ENCODE results near the gene MLPH.

The MLPH gene

DNA sequence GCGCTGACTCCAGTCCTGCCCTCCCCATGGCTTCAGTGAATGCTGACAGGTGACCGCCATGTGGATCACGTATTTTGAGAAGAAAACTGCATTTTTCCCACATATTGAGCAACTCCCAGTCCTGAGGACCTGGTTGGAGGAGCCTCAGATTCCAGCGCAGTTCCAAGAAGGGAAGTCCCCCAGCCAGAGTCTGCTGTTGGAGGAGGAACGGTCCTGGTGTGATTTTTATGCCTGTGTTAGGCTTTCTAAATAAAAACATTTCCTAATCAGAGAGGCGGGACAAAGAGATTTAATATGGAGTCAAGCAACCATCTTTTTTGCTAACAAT, 40.7 kb upstream of the MLPH start:
- TF ChIP-seq, protein P1, sequence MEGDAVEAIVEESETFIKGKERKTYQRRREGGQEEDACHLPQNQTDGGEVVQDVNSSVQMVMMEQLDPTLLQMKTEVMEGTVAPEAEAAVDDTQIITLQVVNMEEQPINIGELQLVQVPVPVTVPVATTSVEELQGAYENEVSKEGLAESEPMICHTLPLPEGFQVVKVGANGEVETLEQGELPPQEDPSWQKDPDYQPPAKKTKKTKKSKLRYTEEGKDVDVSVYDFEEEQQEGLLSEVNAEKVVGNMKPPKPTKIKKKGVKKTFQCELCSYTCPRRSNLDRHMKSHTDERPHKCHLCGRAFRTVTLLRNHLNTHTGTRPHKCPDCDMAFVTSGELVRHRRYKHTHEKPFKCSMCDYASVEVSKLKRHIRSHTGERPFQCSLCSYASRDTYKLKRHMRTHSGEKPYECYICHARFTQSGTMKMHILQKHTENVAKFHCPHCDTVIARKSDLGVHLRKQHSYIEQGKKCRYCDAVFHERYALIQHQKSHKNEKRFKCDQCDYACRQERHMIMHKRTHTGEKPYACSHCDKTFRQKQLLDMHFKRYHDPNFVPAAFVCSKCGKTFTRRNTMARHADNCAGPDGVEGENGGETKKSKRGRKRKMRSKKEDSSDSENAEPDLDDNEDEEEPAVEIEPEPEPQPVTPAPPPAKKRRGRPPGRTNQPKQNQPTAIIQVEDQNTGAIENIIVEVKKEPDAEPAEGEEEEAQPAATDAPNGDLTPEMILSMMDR (IDR thresholded peaks at IDR 0.05): no peak

DNA sequence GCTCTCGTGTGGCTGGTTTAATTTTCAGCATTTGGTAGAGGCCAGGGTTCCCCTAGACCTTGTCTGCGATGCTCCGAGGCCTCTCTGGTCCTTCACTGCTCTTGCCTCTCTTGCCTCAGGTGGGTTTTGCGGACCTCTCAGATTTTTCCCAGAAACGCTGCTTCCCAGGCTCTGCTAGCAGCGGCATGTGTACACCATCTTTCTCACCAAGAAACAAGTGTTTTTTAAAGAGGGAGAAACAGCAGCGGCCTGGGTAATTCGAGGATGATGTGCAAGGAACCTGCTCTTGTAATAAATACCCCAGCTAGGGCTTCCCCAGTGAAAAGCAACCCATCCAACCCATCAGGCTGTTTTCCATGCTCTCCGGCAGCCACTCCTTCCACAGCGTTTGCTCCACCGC, 39.6 kb upstream of the MLPH start:
- TF ChIP-seq, protein P1 (IDR thresholded peaks at IDR 0.05): no peak

DNA sequence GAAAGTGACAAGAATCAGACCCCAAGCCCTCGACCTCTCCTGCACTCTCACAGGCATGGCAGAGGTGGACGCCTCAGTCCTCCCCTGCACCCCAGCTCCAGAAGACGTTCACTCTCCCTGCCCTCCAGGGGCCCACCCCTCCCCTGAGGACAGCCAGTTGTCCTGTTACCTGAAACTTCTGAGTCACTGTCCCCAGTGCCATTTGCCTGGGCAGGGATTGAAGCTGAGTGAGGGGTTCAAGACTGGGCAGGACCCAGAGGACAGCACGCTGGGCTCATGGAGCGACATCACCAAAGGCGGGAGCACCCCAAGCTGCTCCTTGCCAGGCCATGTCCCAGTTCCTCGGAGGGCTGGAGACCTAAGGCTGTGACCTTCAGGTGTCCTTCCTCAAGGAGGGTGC, 38.9 kb upstream of the MLPH start:
- TF ChIP-seq, protein P1 (IDR thresholded peaks at IDR 0.05): no peak

DNA sequence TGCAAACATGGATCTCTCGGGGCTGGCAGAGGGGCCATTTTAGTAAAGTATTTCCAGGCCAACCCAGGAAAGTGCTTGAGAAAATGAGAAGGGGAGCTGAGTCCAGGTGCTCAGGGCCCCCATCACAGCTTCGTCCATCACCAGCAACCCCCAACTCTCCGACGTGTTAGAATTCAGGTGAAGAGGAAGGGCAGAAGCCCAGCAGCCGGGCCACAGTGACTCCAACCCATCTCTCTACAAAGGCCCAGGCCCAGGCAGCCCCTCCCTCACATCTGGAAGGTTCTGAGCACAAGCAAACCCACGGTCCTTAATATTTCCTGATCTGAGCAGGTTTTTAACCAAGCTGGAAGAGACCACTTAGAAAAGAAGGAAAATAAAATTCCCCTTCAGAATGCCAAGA, 38.4 kb upstream of the MLPH start:
- TF ChIP-seq, protein P1 (IDR thresholded peaks at IDR 0.05): no peak

DNA sequence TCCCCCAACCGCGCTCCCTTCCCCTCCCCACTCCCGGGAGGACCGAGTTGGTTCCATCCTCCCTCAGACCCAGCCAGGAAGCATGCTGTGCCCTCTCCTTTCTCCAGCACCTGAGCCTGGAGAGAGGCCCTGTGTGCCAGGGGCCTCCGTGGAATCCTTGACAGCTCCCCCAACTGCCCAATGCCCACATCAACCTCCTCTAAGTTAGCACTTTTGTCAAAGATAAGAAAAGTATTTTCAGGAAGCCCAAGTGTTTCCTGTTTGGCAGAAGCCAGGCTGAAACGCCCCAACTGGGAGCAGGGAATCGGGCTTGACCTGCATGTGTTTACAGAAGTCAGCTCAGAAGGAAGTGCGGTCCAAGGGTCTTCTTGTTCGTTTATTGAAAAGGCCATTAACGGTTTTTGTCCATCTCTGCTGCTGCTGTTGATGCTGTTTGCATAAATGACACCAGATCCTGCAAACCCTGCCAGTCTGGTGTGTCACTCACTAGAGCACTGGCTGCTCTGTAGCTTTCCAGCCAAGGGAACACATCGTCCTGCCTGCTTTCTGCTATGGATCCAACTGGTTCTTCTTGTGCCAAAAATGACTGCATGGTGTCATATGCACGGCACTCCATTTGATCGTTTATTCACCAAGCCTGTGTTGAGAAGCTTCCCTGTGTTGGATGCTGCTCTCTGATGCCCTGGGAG, 37.7 kb upstream of the MLPH start:
- TF ChIP-seq, protein P1 (IDR thresholded peaks at IDR 0.05): no peak

DNA sequence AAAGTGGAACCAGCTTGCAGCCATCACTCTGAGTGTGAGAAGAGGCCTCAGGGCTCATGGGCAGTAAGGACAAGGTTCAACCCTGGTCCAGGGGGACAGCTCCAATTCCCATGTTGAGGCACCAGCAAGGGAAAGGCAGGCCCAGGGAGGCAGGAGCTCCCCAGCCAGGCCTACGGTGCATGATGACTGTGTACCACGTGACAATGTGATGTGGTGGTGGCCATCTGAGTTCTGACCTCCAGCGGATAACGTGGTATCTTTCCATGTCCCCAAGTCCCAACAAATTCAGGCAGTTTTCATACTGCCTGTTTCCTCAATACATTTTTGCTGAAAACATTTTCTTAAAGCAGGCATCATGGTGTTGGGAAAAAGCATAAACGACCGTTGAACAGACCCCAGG, 36.9 kb upstream of the MLPH start:
- TF ChIP-seq, protein P1 (IDR thresholded peaks at IDR 0.05): no peak

DNA sequence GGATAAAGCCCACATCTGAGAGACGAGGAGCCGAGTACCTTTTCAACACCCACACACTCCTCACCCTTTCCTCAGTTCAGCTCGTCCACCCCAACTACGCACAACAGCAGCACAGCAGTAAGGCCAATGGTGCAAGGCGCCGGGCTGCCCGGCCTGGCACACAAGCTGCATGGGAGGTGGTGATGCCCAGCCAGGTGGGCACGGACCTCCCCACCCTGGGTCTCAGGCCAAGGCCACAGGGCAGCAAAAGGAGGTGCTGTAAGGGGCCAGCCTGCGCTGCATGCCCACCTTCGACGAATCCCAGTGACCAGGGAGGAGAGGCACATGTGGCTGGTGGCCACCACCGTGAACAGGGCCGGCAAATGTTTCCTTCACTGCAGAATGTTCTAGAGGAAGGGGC, 36.5 kb upstream of the MLPH start:
- TF ChIP-seq, protein P1 (IDR thresholded peaks at IDR 0.05): no peak

Data from LNCAP (cell line).